ENCODE data around the gene GPHN. TPM values are rescaled to one million over a fixed set of nuclear protein-coding genes. Genes with fewer than 3 reads are reported as not detected.

Gene GPHN
- total RNA-seq, 4 donors from 2014 or later: 10.7 to 47.0 (median 28.2) TPM

DNA sequence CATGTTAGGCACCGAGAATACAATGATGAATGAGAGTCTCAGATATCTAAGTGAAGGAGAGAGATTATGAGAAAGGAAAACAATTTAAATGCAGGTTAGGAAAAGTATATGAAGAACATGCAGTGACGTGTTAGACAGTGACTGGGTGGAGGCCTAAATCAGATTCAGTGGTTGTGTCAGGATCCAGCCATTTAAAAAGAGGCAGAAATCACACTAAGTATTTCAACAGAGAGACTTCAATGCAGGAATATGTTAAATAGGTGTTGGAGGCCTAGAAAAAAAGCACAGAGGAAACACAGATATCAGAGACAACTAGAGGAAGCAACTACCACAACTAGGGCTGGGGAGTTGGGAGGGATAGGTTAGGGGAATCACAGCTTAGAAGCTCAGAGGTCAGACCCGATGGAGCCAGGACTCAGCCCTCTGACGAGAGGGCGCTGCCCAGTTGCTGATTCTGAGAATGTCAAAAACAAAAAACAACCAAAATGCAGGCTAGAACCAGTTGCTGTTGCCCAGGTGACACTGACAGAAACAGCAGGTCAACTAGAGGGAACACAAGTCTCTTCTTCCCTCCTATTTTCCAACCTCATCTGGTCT, 678.3 kb downstream of the GPHN start:
- no peak overlapping the region for H3K27ac ChIP-seq
- H3K4me3 ChIP-seq: no peak overlapping the region
- H3K9me3 ChIP-seq: no peaks in the 10 kb centered on the region
- H3K27me3 ChIP-seq: no peaks in the 10 kb centered on the region
- TF ChIP-seq, protein P1, sequence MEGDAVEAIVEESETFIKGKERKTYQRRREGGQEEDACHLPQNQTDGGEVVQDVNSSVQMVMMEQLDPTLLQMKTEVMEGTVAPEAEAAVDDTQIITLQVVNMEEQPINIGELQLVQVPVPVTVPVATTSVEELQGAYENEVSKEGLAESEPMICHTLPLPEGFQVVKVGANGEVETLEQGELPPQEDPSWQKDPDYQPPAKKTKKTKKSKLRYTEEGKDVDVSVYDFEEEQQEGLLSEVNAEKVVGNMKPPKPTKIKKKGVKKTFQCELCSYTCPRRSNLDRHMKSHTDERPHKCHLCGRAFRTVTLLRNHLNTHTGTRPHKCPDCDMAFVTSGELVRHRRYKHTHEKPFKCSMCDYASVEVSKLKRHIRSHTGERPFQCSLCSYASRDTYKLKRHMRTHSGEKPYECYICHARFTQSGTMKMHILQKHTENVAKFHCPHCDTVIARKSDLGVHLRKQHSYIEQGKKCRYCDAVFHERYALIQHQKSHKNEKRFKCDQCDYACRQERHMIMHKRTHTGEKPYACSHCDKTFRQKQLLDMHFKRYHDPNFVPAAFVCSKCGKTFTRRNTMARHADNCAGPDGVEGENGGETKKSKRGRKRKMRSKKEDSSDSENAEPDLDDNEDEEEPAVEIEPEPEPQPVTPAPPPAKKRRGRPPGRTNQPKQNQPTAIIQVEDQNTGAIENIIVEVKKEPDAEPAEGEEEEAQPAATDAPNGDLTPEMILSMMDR (IDR thresholded peaks at IDR 0.05): no peak
- no peak for TF ChIP-seq POLR2A (IDR thresholded peaks at IDR 0.05)
- no peaks in the 10 kb centered on the region for H3K36me3 ChIP-seq
- no peaks in the 10 kb centered on the region for H3K4me1 ChIP-seq
- DNase-seq: no peak

DNA sequence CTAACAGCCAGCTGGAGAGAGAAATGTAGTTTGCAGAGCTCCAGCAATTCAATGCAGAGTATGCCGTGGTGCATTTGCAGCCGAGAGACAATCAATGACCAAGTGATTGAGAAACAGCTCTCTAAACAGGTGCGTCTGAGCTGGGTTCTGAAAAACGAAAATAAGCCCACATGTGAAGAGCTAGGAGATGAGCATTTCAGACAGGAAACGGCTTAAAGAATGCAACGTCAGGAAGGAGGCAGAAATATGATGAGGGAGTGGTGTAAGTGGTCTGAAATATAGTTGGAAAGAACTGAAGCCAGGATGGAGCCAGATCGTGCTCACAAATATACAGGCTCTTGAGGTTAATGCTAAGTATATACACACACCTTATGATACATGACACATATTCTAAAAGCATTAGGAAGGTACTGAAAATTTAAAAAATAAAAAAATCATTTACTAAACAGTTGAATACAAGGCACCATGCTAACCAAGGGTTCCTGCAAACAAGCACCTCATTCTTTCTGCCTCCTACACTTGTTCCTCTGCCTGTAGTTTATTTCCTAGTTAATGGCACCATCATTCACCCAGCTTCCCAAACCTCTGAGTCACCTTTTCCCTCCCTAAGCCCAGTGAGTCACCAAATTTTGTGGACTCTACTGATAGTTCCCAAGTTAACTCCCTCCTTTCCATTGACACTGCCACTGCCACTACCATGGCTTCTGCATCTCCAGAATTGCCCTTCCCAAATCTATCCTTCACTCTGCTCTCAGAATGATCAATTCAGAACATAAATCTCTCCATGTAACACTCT, 679.0 kb downstream of the GPHN start:
- H3K27me3 ChIP-seq: no peaks in the 10 kb centered on the region
- no peaks in the 10 kb centered on the region for H3K4me1 ChIP-seq
- no peak for DNase-seq
- no peak overlapping the region for H3K27ac ChIP-seq
- TF ChIP-seq, protein P1 (IDR thresholded peaks at IDR 0.05): no peak
- TF ChIP-seq POLR2A (IDR thresholded peaks at IDR 0.05): no peak
- no peak overlapping the region for H3K4me3 ChIP-seq
- no peaks in the 10 kb centered on the region for H3K36me3 ChIP-seq
- H3K9me3 ChIP-seq: no peaks in the 10 kb centered on the region

DNA sequence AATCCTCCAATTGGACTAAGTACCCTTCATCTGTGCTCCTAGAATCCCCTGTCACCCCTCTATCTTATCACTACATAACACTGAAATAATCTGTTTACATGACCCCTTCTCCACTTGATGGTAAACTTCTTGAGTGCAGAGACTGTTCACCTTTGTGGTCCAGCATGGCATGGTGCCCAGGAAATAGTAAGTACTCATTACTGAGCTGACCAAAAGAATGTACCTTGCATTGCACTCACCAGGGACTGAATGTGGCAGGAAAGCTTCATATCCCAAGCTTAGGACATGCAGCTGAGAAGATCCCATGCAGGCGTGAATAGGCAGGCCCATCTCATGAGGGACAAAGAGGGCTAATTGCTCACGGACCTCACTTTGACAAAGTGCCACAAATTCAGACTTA, 679.9 kb downstream of the GPHN start:
- no peaks in the 10 kb centered on the region for H3K27me3 ChIP-seq
- no peak overlapping the region for H3K4me3 ChIP-seq
- H3K36me3 ChIP-seq: no peaks in the 10 kb centered on the region
- no peaks in the 10 kb centered on the region for H3K9me3 ChIP-seq
- H3K4me1 ChIP-seq: no peaks in the 10 kb centered on the region
- no peak overlapping the region for H3K27ac ChIP-seq
- TF ChIP-seq POLR2A (IDR thresholded peaks at IDR 0.05): no peak
- TF ChIP-seq, protein P1 (IDR thresholded peaks at IDR 0.05): no peak
- DNase-seq: no peak

DNA sequence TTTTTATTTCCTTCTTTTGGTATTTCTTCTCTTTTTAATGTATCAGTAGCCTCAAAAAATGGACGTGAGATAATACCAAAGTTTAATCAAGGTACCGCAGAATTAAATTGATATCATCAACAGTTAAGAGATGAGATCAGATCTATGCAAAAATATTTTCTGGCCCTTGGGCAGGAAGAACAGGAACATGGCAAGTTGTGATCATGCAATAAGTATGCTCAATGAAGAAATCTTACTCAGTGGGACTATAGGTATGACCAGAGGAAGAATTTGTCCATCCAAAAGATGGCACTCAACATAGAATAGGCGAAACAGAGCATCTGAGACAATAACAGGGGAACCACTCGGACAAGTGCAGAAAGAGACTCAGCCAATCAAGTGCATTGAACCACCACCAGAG, 680.4 kb downstream of the GPHN start:
- TF ChIP-seq, protein P1 (IDR thresholded peaks at IDR 0.05): no peak
- no peak for TF ChIP-seq POLR2A (IDR thresholded peaks at IDR 0.05)
- no peak overlapping the region for H3K4me3 ChIP-seq
- H3K9me3 ChIP-seq: no peaks in the 10 kb centered on the region
- no peak for DNase-seq
- no peaks in the 10 kb centered on the region for H3K36me3 ChIP-seq
- no peaks in the 10 kb centered on the region for H3K4me1 ChIP-seq
- H3K27ac ChIP-seq: no peak overlapping the region
- H3K27me3 ChIP-seq: no peaks in the 10 kb centered on the region

DNA sequence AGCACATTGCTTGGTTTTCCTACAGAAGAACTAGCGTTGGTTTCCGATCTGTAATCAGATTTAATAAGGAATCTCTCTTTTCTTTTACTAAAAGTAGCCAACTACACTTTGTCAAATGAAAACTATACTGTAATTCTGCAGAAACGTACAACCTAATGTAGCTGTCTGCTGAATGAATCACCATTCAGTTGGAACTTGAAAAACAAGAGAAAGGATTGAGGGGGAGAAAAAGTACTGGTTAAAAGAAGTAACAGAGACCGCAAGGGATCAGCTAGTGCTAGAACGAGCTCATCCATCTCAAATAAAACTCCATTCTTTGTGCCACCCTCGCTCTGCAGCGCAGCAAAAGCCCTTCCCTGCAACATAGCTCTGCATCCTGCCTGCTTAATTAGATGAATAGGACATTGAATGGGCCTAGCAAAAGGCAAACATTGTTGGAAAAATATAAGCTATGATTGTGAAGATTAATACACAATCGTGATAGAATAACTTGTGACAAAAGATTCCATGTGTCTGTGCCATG, 683.9 kb downstream of the GPHN start:
- Histone ChIP-seq H3K27me3 (no peaks in the 10 kb centered on the region), H3K4me3 (no peak overlapping the region), H3K4me1 (no peaks in the 10 kb centered on the region), H3K9me3 (no peaks in the 10 kb centered on the region), H3K27ac (no peak overlapping the region), H3K36me3 (no peaks in the 10 kb centered on the region)
- no peak for TF ChIP-seq POLR2A (IDR thresholded peaks at IDR 0.05)
- TF ChIP-seq, protein P1 (IDR thresholded peaks at IDR 0.05): no peak
- no peak for DNase-seq

All from Peyer's patch (tissue), 4 donors.